ENCODE data around the gene TRAPPC3.

DNA sequence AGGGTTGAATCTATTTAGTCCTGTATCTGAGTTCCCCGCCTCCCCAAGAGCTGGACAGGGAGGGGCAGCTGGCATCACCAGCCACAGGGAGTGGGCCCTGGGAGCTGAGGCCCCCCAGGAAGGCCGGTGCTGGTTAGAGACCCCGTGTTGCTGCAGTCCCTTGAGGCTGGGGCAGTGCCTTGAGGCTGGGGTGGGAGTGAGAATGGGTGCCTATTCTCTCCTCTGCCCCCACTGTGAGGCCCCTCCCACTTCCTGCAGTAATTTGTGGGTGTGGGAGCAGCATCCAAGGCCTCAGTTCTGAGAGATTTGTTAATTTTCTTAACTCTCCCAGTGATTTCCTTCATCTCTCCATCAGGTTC lies 2.5 kb upstream of the TRAPPC3 start:
- TF ChIP-seq, protein P1, sequence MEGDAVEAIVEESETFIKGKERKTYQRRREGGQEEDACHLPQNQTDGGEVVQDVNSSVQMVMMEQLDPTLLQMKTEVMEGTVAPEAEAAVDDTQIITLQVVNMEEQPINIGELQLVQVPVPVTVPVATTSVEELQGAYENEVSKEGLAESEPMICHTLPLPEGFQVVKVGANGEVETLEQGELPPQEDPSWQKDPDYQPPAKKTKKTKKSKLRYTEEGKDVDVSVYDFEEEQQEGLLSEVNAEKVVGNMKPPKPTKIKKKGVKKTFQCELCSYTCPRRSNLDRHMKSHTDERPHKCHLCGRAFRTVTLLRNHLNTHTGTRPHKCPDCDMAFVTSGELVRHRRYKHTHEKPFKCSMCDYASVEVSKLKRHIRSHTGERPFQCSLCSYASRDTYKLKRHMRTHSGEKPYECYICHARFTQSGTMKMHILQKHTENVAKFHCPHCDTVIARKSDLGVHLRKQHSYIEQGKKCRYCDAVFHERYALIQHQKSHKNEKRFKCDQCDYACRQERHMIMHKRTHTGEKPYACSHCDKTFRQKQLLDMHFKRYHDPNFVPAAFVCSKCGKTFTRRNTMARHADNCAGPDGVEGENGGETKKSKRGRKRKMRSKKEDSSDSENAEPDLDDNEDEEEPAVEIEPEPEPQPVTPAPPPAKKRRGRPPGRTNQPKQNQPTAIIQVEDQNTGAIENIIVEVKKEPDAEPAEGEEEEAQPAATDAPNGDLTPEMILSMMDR (IDR thresholded peaks at IDR 0.05): no peak
- no peak for TF ChIP-seq POLR2A (IDR thresholded peaks at IDR 0.05)

All from esophagus squamous epithelium (tissue), 4 donors.